ENCODE results near the gene SELENBP1.

The SELENBP1 gene

GRCh38 chr1:151327903-151328674, 44.4 kb downstream of the SELENBP1 start:
- Mint-ChIP-seq H3K4me3 (peak overlapping the region; percentile 88 to 96 (median 94)), H3K36me3 (ENCODE audit: low read depth) (peaks cover 18% of the 10 kb centered on the region), H3K4me1 (peaks cover 37% of the 10 kb centered on the region), H3K9me3 (no peaks in the 10 kb centered on the region), H3K27me3 (ENCODE audit: low read depth) (no peaks in the 10 kb centered on the region), H3K27ac (peak overlapping the region; percentile 98 to 99 (median 99))
- TF ChIP-seq CTCF (IDR thresholded peaks at IDR 0.05; ENCODE audit: unreplicated experiment in 3 of 3): no peak

- Mint-ChIP-seq H3K36me3 (ENCODE audit: low read depth) (peaks cover 25% of the 10 kb centered on the region), H3K27me3 (ENCODE audit: low read depth) (no peaks in the 10 kb centered on the region), H3K4me1 (peaks cover 43% of the 10 kb centered on the region), H3K27ac (peak within 1 kb of the TSS; percentile 98 to 99 (median 99)), H3K4me3 (peak within 1 kb of the TSS; percentile 94 to 97 (median 96)), H3K9me3 (no peaks in the 10 kb centered on the region)
- TF ChIP-seq CTCF (IDR thresholded peaks at IDR 0.05; ENCODE audit: unreplicated experiment in 3 of 3): no peak
Measured at GRCh38 chr1:151327223-151327902, 45.1 kb downstream of the SELENBP1 start, which contains the start of gene PI4KB. PI4KB (minus strand) TSS chr1:151327416; CDS start chr1:151316481, 10,935 bp downstream.

GRCh38 chr1:151326619-151327222, 45.8 kb downstream of the SELENBP1 start:
- peaks cover 31% of the 10 kb centered on the region for H3K36me3 Mint-ChIP-seq (ENCODE audit: low read depth)
- no peaks in the 10 kb centered on the region for H3K27me3 Mint-ChIP-seq (ENCODE audit: low read depth)
- TF ChIP-seq CTCF (IDR thresholded peaks at IDR 0.05; ENCODE audit: unreplicated experiment in 3 of 3): no peak
- peaks cover 49% of the 10 kb centered on the region for H3K4me1 Mint-ChIP-seq
- no peaks in the 10 kb centered on the region for H3K9me3 Mint-ChIP-seq
- peak overlapping the region; percentile 98 to 99 (median 99) for H3K27ac Mint-ChIP-seq
- peak overlapping the region; percentile 94 to 97 (median 96) for H3K4me3 Mint-ChIP-seq

- no peaks in the 10 kb centered on the region for H3K9me3 Mint-ChIP-seq
- peaks cover 50% of the 10 kb centered on the region for H3K4me1 Mint-ChIP-seq
- peak overlapping the region; percentile 94 to 97 (median 96) for H3K4me3 Mint-ChIP-seq
- TF ChIP-seq CTCF (IDR thresholded peaks at IDR 0.05; ENCODE audit: unreplicated experiment in 3 of 3): no peak
- peak overlapping the region; percentile 98 to 99 (median 99) for H3K27ac Mint-ChIP-seq
- H3K27me3 Mint-ChIP-seq (ENCODE audit: low read depth): no peaks in the 10 kb centered on the region
- H3K36me3 Mint-ChIP-seq (ENCODE audit: low read depth): peaks cover 33% of the 10 kb centered on the region
Measured at GRCh38 chr1:151325646-151326429, 46.7 kb downstream of the SELENBP1 start.

- no peak for TF ChIP-seq CTCF (IDR thresholded peaks at IDR 0.05; ENCODE audit: unreplicated experiment in 3 of 3)
- no peaks in the 10 kb centered on the region for H3K27me3 Mint-ChIP-seq (ENCODE audit: low read depth)
- H3K4me3 Mint-ChIP-seq: peak overlapping the region; percentile 94 to 97 (median 96)
- peak overlapping the region; percentile 98 to 99 (median 99) for H3K27ac Mint-ChIP-seq
- H3K9me3 Mint-ChIP-seq: no peaks in the 10 kb centered on the region
- peaks cover 55% of the 10 kb centered on the region for H3K4me1 Mint-ChIP-seq
- H3K36me3 Mint-ChIP-seq (ENCODE audit: low read depth): peaks cover 39% of the 10 kb centered on the region
Measured at GRCh38 chr1:151325231-151325630, 47.3 kb downstream of the SELENBP1 start.

Measured in nephron (organoid).